Measurements from ENCODE around the gene WDR86. TPM values are rescaled to one million over a fixed set of nuclear protein-coding genes. Genes with fewer than 3 reads are reported as not detected.

The WDR86 gene
- total and polyA plus RNA-seq, 2 of the 8 experiments (the other 6 are each of a cell fraction or from before 2014, with no cell fraction given), result 12.7 to 15.8 TPM

GRCh38 chr7:151426904-151427704 lies 17.3 kb upstream of the WDR86 start (continued):
- TF ChIP-seq, protein P1, sequence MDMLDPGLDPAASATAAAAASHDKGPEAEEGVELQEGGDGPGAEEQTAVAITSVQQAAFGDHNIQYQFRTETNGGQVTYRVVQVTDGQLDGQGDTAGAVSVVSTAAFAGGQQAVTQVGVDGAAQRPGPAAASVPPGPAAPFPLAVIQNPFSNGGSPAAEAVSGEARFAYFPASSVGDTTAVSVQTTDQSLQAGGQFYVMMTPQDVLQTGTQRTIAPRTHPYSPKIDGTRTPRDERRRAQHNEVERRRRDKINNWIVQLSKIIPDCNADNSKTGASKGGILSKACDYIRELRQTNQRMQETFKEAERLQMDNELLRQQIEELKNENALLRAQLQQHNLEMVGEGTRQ (IDR thresholded peaks at IDR 0.05; ENCODE audit: low read length), result no peak
- TF ChIP-seq POLR2AphosphoS5 (IDR thresholded peaks at IDR 0.05; ENCODE audit: low read depth, low read length) (no peak), CTBP2 (IDR thresholded peaks at IDR 0.05; ENCODE audit: borderline replicate concordance, insufficient read depth, insufficient read length, low read length) (no peak), SAP30 (IDR thresholded peaks at IDR 0.05; ENCODE audit: insufficient read depth, insufficient replicate concordance, low read length) (no peak), EGR1 (IDR thresholded peaks at IDR 0.05; ENCODE audit: borderline replicate concordance, low read depth, low read length) (no peak), CEBPB (IDR thresholded peaks at IDR 0.05; ENCODE audit: low read depth, low read length) (no peak), SP1 (IDR thresholded peaks at IDR 0.05; ENCODE audit: low read depth, low read length) (no peak), HDAC2 (IDR thresholded peaks at IDR 0.05; ENCODE audit: borderline replicate concordance in 1 of 2, low read depth in 2 of 2, low read length in 2 of 2) (no peak), RNF2 (IDR thresholded peaks at IDR 0.05; ENCODE audit: borderline replicate concordance, low read depth, low read length, missing control alignments, poor library complexity, severe bottlenecking) (no peak), ASH2L (IDR thresholded peaks at IDR 0.05; ENCODE audit: low read length) (no peak), BRCA1 (IDR thresholded peaks at IDR 0.05; ENCODE audit: low read depth, low read length) (no peak)
